GM21717 (cell line): ENCODE measurements around the gene AP3S1.
"Not testable (repeated sequence)": the region's sequence is repeated elsewhere in the genome, so short reads cannot be mapped to it uniquely, and the experiment has no call there.

Experiments used
- ATAC-seq: cut with Tn5 transposase; IDR thresholded peaks from one replicate; pipeline ENCODE4 v1.9.1; 2021; ENCODE audit warnings: mild to moderate bottlenecking, moderate library complexity; ENCODE audit not compliant: unreplicated experiment

The AP3S1 gene

DNA sequence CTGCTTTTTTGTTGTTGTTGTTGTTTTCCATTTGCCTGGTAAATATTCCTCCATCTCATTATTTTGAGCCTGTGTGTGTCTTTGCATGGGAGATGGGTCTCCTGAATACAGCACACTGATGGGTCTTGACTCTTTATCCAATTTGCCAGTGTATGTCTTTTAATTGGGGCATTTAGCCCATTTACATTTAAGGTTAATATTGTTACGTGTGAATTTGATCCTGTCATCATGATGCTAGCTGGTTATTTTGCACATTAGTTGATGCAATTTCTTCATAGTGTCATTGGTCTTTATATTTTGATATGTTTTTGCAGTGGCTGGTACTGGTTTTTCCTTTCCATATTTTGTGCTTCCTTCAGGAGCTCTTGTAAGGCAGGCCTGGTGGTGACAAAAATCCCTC lies 16.8 kb upstream of the AP3S1 start:
- ATAC-seq = not testable (repeated sequence)

DNA sequence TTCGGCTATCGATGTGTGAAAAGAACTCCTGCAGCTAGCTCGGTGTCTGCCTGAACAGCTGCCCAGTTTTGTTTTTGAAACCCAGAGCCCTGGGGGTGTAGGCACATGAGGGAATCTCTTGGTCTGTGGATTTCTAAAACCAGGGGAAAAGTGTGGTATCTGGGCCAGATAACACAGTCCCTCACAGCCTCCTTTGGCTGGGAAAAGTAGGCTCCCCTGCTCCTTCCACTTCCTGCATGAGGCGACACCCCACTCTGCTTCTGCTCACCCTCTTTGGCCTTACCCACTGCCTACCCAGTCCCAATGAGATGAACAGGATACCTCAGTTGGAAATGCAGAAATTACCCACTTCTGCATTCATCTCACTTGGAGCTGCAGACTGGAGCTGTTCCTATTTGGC lies 15.8 kb upstream of the AP3S1 start:
- ATAC-seq = no peak

DNA sequence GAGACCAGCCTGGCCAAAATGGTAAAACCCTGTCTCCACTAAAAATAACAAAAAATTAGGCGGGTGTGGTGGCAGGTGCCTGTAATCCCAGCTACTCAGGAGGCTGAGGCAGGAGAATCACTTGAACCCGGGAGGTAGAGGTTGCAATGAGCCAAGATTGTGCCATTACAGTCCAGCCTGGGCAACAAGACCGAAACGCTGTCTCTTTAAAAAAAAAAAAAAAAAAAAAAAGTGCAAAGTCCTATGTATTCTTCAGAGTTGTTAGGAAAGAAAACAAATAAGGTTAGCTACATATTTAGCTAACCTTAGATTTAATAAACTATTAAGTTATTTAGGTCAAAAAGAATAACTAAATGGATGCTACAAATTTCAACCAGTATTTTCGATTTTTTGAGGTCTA lies 11.8 kb upstream of the AP3S1 start:
- no peak for ATAC-seq

DNA sequence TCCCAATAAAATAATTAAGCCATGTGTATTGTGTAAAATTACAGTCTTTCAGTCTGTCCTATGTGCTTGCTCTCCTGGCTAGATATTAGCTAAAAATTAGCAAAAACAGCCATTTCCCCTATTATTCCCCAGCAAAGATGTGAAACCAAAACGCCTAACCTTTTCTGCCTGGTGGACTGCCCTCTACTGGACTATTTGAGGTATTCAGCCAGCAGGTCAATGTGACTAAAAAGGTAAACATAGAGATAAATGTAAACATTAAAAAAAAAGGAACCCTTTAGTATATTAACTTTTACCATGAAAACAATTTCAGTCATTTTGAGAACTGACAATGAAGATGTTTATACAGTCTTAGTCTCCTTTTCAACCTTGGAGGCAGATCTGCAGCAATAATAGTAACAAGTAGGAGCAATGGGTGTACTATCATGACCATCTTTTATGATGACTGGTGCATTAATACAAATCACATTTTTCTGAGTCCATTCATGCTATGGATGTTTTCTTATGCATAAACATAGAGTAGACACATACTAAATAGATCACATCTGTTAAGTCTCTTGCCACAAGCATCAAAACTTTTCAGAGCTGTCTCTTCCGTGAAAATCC lies 10.5 kb upstream of the AP3S1 start:
- ATAC-seq = no peak

DNA sequence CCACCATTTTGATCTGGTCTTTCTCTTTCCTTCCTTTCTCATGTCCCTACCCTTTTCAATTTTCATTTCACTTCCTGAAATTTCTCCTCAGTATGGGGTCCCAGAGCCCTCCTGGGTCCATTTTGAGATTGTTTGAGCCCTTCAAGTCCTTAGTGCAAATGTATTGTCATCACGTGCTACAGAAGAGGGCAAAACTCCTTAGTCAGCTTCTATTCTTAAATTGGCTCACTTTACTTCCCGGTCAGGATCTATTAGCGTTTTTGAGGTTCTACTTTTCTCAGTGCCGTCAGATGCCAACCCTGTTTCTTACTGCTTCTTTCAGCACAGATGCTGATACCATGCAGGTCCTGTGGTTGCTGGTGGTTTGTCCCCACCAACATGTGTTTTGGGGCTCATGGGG lies 6.3 kb upstream of the AP3S1 start:
- ATAC-seq = no peak

DNA sequence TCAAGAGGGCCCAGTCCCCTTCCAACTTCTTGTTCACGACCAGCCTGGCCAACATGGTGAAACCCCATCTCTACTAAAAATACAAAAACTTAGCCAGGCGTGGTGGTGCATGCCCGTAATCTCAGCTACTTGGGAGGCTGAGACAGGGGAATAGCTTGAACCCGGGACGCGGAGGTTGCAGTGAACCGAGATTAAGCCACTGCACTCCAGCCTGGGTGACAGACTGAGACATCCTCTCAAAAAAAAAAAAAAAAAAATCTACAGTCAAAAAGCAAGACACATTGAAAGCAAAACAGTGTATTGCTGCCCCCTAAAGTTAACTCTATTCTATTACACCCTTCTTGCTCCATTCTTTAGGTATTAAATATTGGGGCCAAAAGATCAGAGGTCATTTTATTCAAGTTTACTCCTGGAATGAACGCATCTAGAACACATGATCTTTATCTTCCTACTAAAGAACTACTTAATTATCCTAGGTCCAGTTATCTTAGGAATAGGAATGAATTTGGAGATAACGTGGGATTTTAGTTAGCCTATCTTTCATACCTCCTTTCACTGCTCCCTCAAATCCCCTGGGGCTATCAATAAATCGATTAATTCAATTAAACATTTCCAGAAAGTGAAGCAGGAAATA lies 2.7 kb upstream of the AP3S1 start:
- ATAC-seq = peak; percentile 15

DNA sequence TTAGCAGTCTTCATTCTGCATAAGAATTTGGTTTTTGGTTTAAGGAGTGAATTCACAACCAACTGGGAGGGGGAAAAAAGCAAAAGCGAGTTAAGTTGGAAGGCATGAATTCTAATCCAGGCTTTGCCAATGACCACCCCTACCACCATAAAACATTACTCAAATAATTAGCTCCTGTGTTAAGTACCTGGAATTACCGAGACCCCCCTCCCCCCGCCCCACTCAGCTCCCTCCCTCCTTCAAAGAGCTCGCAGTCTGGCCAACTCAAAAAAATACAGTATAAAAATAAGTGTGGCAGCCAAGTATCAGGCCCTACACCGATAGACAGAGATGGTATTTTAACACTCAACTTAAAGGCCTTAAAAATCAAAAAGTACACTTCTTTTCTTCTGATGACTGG lies 862 bp upstream of the AP3S1 start:
- ATAC-seq = no peak

DNA sequence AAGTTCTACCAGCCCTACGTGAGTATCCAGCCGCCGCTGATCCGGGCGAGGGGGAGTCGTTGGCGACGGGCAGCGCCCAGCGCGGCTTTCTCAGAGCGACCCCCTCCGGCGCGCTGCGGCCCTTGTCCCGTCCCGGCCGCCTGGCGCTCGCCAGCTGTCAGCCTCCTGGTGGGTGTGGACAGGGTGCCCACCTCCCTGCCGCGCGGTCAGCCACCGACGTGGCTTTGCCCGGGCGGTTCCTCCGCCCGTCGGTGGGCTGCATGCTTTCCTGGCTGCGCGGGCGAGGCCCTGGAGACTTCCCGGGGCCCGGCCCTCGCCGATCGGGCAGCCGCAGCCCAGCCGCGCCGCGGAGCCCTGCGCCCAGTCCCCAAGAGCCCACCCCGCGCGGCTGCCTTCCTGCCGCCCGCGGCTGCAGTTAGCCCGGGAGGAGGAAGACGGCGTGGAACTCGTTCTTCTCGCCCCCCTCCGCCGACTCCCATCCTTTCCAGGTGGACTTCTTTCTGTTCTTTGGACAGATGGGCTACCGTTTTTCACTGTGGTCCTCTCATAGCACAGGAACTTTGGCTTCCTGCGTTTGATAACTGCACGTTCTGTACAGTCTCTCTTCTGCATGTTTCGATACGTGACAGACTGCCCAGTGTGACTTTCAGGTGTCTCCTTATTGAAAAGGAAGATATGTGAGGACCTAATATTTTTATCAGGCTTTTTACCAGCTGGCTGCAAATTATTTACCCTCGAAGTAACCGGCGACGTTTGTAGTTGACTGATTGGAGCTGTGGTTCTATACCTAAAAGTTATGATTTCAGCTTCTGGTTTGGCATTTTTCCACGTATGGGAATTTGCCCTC lies 577 bp downstream of the AP3S1 start:
- ATAC-seq = peak; percentile 34

DNA sequence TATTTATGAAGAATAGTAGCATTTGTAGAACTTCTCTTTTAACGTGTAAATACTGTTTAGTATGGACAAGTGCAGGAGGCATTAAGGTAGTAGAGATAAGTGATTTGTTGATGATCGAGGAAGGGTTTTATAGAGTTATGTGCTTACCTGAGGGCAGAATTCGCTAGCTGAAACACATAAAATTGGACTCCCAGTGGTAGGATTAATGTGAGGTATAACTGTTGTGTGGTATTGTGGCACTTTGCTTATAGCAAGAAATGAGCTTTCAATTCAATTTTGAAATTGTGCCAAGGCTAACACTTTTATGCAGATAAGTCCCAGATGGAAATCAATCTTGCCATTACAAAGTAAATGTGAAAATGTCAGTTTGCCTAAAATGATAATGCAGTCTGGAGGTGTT lies 1.2 kb downstream of the AP3S1 start:
- no peak for ATAC-seq

DNA sequence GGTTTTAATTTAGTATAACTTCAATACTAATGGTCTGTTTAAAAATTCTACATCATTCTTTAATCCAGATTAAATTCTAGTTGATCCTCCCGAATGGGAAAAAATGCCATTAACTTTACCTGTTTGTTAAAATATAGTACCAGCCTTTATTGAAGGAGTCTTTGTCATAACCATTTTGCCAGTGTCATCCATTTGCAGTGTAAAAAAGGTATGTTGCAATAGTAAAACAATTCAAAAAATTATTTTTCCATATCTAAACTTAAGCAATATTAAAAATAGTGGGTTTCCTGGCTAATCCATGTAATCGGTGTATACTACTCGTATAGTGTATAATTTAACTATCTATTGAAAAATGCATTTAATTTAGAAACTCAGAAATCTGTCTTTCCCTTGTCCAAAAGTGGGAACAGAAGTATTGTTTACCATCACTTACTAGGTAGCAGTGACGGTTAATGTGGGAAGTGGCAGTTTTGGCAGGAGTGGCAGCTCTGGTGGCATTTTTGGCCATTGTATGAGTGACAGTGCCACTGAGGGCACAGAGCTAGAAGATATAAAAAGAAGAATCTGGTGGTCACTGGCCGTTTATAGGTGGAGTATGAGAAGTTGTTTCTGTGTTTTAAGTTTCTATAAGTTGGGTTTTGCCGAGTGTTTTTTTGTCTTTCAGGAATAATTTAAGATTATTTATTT lies 1.9 kb downstream of the AP3S1 start:
- no peak for ATAC-seq

DNA sequence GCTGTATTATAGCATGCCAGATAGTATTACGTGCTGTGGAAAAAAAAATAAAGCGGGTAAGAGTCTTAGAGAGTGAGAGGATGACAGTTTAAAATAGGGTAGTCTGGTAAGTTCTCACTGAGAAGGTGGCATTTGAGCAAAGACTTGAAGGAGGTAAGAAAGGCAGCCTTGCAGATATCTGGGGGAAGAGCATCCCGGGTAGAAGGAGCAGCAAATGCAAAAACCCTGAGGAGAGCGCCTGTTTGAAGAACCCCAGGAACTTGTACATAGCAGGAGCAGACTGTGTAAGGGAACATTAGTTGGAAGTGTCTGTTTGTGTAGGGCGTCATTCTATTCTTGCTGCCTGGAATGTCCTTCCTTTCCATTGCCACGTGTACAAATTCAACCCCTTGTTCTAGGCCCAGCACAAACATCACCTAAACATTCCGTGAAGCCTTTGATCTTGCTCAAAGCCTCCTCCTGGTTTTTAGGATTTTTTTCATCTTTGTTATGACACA lies 2.6 kb downstream of the AP3S1 start:
- ATAC-seq = no peak

DNA sequence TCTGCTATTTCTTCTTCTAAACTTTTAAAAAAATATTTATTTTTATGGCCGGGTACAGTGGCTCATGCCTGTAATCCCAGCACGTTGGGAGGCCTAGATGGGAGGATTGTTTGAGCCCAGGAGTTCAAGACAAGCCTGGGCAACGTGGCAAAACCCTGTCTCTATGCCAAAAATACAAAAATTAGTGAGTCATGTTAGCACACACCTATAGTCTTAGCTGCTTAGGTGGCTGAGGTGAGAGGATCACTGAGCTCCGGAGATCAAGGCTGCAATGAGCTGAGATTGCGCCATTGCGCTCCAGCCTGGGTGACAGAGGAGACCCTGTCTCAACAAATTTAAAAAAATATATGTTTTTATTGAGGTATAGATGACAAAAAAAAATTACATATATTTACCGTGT lies 5.6 kb downstream of the AP3S1 start:
- no peak for ATAC-seq

DNA sequence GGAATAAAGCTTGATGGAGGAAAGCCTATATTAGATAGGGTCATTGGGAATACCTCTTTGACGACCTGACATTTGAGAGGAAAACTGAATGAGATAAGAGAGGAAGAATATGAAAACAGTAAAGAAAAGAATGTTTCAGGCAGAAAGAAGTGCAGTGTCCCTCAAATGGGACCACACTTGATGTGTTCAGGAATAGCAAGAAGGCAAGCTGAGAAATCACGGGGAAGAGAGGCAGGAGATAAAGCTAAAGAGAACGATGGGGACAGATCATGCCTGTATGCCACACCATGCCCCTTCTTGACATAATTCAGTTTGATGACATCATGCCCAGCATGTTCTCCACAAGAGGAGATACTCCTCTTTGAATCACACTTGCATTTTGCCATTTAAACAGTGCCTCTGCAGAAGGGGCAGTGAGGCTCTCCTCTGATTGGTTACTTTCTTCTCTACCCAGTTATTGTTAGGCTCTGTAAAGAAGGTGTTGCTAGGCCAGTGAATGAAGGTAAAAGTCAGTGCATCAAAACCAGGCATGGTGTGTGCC lies 7.6 kb downstream of the AP3S1 start:
- ATAC-seq = no peak

DNA sequence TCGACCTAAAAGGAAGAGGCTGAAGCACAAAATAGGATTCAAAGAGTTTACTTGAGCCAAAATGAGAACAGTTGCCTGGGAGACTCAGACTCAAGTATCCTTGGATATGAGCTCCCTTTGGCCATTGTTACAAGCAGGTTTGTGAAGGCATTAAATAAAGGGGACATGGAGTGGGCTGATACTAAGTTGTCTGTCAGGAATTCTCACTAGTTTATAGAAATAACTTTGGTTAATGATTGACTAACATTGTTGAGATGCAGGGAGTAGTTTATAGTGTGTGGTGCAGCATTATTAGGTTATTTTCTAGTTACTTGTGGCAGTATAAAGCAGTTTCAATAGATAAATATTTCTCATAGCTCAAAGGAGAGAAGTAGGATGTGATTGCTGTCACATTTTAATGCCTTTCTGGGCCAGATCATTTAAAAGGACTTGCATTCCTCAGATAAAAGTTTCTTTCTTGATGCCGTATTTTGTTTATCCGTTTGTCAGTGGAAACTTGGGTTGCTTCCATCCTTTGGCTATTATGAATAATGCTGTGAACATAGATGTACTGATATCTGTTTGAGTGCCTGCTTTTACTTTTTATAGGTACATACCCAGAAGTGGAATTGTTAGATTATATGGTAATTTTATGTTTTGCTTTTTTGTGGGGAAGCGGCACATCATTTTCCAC lies 9.1 kb downstream of the AP3S1 start:
- ATAC-seq = no peak

DNA sequence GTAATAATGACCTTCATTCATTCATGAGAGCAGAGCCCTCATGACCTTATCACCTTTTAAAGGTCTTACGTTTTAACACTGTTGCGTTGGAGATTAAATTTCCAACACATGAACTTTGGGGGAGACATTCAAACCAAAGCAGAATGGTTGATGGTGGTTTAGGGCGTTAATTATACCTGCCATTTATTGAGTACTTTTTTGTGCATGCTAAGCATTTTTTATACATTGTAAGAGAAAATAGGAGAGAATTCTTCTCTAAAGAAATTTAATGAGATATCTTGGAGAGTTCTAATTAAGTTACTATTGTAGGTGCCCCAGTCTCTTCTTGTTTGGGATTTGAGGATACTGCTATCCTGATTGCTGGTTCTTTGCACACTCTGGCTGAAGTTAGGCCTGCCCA lies 12.4 kb downstream of the AP3S1 start:
- ATAC-seq = no peak

DNA sequence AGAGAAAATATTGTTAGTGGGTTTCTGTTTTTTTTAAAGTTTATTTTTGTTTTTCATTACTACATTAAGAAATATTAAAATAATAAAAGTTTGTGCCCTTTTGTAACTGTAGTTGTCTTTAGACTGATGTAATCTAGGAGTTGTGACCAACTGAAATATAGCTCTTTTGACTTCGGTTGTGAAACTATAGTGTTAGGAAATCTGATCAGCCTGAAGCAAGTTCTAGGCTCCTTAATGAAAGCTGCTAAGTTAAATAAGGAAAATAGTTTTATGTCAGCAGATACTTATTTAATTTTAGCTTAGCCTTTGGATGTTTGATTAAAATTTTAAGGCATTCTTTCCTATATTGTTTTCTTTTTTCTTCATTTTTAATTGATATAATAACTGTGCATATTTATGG lies 14.2 kb downstream of the AP3S1 start:
- no peak for ATAC-seq

DNA sequence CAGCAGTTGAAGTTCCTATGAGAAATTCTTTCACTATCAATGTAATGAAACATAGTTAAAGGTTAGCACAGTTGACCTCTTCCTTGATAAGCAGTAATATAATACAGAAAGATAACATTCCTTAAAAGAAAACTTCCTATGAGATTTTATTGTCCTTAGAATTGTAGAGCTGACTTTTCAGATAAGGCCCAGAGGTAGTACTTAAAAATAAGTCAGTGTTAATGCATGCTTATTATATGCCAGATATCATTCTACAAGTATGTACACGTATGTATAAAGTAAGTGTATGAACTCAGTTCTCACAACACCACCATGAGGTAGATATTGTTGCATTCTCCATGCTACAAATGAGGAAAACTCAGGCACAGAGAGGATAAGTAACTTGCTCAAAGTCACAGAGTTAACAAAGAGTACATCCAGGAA lies 15.3 kb downstream of the AP3S1 start:
- ATAC-seq = no peak

DNA sequence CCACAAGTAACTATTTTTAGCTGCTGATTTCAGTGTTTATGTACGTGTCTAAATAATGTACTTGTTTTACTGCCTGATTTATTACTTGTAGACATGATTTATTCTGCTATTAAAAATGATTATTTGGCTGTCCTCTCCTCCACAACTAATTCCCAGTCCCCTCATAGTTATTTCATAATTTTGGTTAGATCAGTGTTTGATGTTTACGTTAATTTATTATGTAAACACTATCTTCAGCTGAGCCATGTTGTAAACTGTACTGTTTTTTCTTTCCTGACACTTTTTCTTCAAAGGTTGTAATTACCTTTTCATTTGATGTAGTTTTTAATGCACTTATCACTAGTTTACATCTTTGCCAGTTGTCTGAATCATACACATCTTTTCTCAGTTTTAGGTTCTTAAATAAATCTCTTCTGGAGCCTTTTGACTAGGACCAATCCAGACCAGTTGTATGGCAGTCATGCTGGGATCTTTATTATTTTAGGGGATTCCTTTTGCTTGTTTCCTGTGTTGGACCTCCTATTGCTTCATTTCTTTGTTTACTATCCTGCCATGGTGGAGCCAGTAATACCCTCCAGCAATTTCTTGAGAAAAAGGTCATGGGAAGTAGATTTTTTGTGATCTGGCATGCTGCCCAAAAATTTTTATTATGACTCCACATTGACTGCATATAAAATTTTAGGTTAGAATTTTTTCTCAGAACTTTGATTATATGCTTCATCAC lies 16.1 kb downstream of the AP3S1 start:
- no peak for ATAC-seq

DNA sequence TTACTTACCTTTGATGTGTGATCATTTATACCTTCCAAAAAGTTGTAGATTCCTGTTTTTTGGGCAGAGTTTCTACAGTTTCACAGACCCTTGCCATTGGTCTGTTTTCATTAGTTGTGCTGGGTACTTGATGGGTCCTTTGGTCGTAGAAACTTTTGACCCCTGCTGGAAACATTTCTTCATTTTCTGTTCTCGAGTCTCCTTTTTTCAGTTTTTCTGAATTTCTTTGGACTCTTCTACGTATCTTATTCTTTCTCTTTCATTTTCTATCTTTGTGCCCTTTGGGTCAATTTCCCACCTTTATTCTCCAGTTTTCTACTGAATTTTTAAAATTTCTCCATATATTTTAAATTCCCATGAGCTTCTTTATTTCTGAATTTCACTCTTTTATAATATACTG lies 16.7 kb downstream of the AP3S1 start:
- no peak for ATAC-seq

DNA sequence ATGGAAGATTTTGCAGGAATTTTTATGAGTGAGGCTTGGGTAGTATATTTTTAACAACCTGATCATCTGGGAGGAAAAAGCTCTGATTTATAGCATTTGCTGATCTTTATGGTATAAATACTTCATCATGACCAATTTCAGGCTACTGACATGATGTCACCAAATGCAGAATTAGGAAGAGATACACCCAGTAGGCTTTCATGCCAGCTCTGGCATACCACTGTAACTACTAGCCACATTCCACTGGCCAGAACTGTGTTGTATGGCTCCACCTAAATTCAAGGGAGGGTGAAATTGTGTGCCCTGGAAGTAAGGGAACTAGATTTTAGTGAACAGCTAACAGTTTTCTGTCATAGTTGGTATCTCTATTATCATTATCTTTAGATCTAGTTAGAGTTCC lies 17.6 kb downstream of the AP3S1 start:
- no peak for ATAC-seq
